Tongue (tissue), 2 donors: ENCODE measurements around the gene DZIP1L. TPM values are rescaled to one million over a fixed set of nuclear protein-coding genes. Genes with fewer than 3 reads are reported as not detected.

ENCODE experiments used
- DNase-seq: peaks from one replicate; pipeline ENCODE4 v3.0.0-alpha.2; 2015
- total RNA-seq: library from RNA; depleted of rRNA; stranded (reverse); fragments of >200 nt; gene quantifications from one replicate; pipeline ENCODE4 v1.2.3, GENCODE V29; 2014

Gene DZIP1L
- total RNA-seq, 1 donor from 2014 or later, result 24.7 TPM

GRCh38 chr3:138034918-138035317 lies 80.5 kb downstream of the DZIP1L start:
- no peak for DNase-seq

- DNase-seq, result no peak
Measured at GRCh38 chr3:138033202-138033691, 82.2 kb downstream of the DZIP1L start.

GRCh38 chr3:138032567-138032966 lies 82.8 kb downstream of the DZIP1L start:
- DNase-seq, result no peak

- DNase-seq, result no peak
Measured at GRCh38 chr3:138031536-138031935, 83.9 kb downstream of the DZIP1L start.

GRCh38 chr3:138030734-138031280 lies 84.6 kb downstream of the DZIP1L start:
- DNase-seq, result no peak

- DNase-seq, result no peak
Measured at GRCh38 chr3:138027821-138028220, 87.6 kb downstream of the DZIP1L start.

- DNase-seq, result no peak
Measured at GRCh38 chr3:138025553-138025952, 89.9 kb downstream of the DZIP1L start.

- DNase-seq, result no peak
Measured at GRCh38 chr3:138023754-138024153, 91.7 kb downstream of the DZIP1L start.

GRCh38 chr3:138019281-138020069 lies 95.9 kb downstream of the DZIP1L start:
- DNase-seq, result no peak

- no peak for DNase-seq
Measured at GRCh38 chr3:138016065-138016464, 99.3 kb downstream of the DZIP1L start.

- DNase-seq, result no peak
Measured at GRCh38 chr3:138012526-138012925, 102.9 kb downstream of the DZIP1L start.

Other genes starting within 250 kb of the DZIP1L start
- gene CLDN18, start 105.4 kb downstream of the DZIP1L start, total RNA-seq, result 0.62 TPM
- not detected for gene A4GNT, start 16.8 kb upstream of the DZIP1L start, total RNA-seq
- 16.5 TPM for gene DBR1, start 59.3 kb upstream of the DZIP1L start, total RNA-seq
- gene ARMC8, start 71.7 kb upstream of the DZIP1L start, total RNA-seq, result 65.9 TPM
- 0.72 TPM for gene NME9, start 214.2 kb upstream of the DZIP1L start, total RNA-seq
- 43.0 TPM for gene MRAS, start 233.0 kb upstream of the DZIP1L start, total RNA-seq